Gastrocnemius medialis (tissue), 4 donors: ENCODE measurements around the gene CD33.

Experiments
- POLR2A ChIP-seq, 2 donors: fragments of 450-650 bp; IDR thresholded peaks; one replicate each; pipeline ENCODE4 v1.6.1; 2017; ENCODE audit warnings: antibody characterized with exemption in 2 of 2, mild to moderate bottlenecking in 2 of 2, moderate library complexity in 2 of 2
- TF ChIP-seq, protein P1 (sequence below), 5 experiments: fragments of 450-650 bp in 3 of 5; fragments of 200-600 bp in 2 of 5; sonication (generic) in 2 of 5; IDR thresholded peaks in 4 of 5; conservative IDR thresholded peaks in 1 of 5; 1 replicate in 4 of 5; 2 replicates in 1 of 5; pipeline ENCODE4 v1.5.1; 2016 to 2019; ENCODE audit warnings: antibody characterized with exemption in 5 of 5, mild to moderate bottlenecking in 3 of 5, moderate library complexity in 3 of 5

GRCh38 chr19:51227326-51227725 lies 2.4 kb downstream of the CD33 start:
- TF ChIP-seq, protein P1, sequence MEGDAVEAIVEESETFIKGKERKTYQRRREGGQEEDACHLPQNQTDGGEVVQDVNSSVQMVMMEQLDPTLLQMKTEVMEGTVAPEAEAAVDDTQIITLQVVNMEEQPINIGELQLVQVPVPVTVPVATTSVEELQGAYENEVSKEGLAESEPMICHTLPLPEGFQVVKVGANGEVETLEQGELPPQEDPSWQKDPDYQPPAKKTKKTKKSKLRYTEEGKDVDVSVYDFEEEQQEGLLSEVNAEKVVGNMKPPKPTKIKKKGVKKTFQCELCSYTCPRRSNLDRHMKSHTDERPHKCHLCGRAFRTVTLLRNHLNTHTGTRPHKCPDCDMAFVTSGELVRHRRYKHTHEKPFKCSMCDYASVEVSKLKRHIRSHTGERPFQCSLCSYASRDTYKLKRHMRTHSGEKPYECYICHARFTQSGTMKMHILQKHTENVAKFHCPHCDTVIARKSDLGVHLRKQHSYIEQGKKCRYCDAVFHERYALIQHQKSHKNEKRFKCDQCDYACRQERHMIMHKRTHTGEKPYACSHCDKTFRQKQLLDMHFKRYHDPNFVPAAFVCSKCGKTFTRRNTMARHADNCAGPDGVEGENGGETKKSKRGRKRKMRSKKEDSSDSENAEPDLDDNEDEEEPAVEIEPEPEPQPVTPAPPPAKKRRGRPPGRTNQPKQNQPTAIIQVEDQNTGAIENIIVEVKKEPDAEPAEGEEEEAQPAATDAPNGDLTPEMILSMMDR (IDR thresholded peaks at IDR 0.05 in 4 of 5, conservative IDR thresholded peaks at IDR 0.05 in 1 of 5) = no peak
- TF ChIP-seq POLR2A (IDR thresholded peaks at IDR 0.05) = no peak
